GM23248 (cell line): Measurements from ENCODE around the gene PKNOX1.

Experiments
- EZH2 ChIP-seq: fragments of 200-600 bp; sonication (generic); IDR thresholded peaks from 2 replicates; pipeline ENCODE4 v1.6.1; 2018; ENCODE audit warnings: antibody characterized with exemption, mild to moderate bottlenecking; ENCODE audit not compliant: insufficient read depth, poor library complexity, severe bottlenecking
- EZH2phosphoT487 ChIP-seq: fragments of 200-600 bp; sonication (generic); IDR thresholded peaks from 2 replicates; pipeline ENCODE4 v1.6.1; 2018; ENCODE audit warnings: antibody characterized with exemption, moderate library complexity, mild to moderate bottlenecking, low read depth; ENCODE audit not compliant: insufficient read depth

GRCh38 chr21:42925114-42925926 is 49.0 kb upstream of the PKNOX1 start, which contains the start of gene ERVH48-1:
- TF ChIP-seq EZH2phosphoT487 (no peak), EZH2 (no peak)
